ENCODE measurements around the gene VTN.

VTN gene

DNA sequence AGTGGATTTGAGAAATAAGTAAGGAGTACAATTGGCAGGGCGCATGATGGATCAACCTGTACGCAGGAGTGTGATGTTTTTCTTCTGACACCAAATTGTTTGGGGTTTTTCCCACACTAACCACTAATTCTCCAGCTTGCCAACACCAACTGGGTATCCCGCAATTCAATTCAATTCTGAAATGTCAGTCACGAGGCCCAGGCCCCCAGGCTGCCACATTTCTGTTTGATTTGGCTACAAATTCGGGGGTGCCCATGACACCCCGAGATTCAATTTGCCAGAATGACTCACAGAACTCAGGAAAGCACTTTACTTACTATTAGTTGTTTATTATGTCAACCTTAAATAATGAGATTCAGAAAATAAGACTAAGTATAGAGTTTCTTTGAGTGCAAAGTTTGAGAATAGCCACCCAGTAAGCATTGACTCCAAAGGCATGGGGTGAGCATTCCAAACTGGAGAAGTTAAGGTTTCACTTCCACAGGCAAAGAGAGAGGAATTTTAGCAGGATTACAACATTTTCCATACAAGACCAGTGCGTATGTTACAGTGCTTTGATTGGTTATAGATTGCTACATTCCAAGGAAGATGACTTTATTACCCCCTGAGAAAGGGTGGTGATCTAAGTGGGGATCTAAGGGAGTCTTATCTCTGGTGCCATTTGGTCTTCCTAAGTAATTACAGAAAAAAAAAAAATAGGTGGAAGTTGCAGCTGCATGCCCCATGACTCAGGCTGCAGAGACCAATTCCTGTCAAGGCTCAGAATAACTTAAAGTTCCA lies 24.4 kb upstream of the VTN start:
- DNase-seq = peak; percentile 91

DNA sequence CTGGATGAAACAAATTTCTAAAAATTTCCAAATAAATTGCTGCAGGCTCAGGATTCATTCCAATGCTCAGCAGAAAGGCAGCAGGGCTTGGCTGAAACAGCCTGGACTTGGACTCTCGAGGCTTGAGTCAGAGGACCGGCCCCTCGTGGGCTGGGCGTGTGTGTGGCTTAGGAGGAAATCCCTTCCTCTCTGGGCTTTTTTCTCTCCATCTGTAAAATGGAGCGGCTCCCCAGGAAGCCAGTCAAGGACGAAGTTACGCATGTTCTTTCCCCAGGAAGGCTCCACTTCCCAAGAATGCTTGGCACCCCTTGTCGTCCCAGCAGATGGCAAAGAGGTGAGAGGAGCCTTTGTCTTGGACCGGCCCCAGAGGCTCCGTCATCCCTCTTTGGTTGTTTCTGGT lies 22.4 kb upstream of the VTN start:
- peak; percentile 38 for DNase-seq

GRCh38 chr17:28391401-28391800 lies 21.3 kb upstream of the VTN start:
- DNase-seq = no peak

DNA sequence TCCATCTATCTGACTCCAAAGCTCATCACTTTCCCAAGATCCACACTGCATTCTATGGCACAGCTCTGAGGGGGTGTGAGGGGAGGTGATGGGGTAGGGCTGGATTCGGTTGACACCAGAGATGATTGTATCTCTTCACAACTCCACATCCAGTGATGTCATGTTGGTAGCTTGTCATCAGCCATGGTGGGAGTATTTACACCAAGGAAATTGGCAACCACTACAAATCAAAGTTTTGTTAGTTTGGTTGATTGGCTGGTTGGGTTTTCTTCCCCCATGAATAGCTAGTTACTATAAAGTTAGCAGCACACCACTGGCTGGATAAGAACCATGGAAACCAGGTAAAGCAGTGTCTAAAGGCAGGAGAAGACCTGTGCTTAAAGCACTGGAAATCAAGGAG lies 20.9 kb upstream of the VTN start:
- DNase-seq = no peak

DNA sequence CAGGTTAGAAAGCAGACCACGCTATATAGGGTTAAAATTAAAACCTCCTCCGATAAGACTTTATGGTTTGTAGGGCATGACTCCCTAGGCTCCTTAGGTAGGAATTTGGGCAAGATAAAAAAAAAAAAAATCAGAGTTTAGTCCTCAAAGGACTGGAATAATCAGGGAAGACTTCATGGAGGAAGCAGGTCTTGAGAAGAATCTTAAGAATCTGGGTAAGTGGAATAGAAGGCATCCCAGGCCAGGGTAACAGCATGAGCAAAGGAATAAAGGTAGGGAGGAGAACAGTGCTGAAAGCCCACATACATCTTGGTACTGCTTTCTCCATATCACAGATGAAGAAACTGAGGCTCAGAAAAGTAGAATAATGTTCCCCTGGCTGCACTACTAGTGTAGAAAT lies 20.5 kb upstream of the VTN start:
- DNase-seq = no peak

GRCh38 chr17:28390141-28390540 lies 20.0 kb upstream of the VTN start:
- DNase-seq = no peak

DNA sequence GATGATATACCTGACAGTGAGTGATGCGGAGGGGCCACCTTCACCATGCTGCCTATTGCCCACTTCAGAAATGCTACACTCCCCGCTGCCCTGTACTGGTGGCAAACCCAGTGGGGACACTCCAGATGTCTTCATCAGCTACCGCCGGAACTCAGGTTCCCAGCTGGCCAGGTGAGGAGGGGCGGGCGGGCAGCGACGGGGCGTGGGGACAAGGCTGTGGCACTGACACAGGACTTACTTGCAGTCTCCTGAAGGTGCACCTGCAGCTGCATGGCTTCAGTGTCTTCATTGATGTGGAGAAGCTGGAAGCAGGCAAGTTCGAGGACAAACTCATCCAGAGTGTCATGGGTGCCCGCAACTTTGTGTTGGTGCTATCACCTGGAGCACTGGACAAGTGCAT lies 18.0 kb upstream of the VTN start:
- no peak for DNase-seq

DNA sequence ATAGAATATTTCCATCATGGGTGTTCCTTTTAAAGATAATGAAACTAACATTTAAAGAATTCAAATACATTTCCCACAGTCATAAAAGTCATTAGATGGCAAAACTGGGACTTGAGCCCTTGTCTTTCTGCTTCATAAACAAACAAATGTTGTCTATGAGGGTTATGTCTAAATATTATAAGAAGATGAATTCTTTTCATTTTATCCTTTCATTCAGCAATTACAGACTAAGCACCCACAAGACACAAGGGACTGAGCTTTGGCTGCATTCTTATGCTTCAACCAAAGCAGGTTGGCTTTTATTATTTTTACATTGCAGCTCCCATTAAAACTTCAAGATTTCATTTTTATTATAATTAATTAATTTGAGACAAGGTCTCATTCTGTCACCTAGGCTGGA lies 16.3 kb upstream of the VTN start:
- no peak for DNase-seq

DNA sequence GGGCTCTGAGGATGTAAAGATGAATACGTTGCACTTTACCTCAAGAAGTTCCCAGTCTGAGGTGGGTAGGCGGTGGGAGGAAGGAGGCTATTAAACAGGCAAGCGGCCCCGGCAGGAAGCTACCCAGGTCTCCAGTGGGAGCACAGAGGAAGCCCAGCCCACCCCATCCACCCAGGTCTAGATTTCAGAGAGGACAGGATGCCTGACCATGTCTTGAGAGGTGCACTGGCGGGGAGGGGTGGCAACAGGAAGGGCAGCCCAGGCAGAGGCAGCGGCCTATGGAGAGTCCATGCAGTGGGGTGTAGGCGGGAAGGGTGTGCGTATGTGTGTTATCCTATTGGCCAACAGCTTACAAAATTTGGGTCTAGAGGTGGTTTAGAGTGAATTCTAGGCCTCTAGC lies 15.3 kb upstream of the VTN start:
- DNase-seq = no peak

- no peak for DNase-seq
Observed at GRCh38 chr17:28385037-28385400, 14.9 kb upstream of the VTN start.

DNA sequence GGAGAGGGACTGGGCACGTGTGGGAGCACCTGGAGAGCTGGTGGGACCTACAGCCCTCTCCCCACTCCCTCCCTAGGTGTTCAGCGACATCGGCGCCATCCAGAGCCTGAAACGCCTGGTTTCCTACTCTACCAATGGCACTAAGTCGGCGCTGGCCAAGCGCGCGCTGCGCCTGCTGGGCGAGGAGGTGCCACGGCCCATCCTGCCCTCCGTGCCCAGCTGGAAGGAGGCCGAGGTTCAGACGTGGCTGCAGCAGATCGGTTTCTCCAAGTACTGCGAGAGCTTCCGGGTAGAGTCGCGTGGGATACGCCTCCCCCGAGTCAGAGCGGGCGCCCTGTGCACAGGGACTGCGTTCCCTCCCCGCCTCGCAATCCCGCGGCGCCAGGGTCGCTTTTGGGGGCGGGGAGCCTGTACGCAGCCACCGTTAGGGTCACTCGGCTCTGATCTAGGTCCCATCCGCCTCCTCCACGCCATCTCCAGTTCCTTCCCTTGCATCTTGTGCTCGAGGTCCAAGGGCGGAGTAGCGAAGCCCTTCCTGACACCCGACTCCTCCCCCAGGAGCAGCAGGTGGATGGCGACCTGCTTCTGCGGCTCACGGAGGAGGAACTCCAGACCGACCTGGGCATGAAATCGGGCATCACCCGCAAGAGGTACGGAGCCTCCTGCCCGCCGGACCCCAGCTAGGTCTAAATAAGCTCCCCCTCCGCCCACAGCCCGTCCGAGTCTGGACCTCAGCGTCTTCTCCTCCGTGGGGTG lies 14.4 kb upstream of the VTN start:
- peak; percentile 65 for DNase-seq

DNA sequence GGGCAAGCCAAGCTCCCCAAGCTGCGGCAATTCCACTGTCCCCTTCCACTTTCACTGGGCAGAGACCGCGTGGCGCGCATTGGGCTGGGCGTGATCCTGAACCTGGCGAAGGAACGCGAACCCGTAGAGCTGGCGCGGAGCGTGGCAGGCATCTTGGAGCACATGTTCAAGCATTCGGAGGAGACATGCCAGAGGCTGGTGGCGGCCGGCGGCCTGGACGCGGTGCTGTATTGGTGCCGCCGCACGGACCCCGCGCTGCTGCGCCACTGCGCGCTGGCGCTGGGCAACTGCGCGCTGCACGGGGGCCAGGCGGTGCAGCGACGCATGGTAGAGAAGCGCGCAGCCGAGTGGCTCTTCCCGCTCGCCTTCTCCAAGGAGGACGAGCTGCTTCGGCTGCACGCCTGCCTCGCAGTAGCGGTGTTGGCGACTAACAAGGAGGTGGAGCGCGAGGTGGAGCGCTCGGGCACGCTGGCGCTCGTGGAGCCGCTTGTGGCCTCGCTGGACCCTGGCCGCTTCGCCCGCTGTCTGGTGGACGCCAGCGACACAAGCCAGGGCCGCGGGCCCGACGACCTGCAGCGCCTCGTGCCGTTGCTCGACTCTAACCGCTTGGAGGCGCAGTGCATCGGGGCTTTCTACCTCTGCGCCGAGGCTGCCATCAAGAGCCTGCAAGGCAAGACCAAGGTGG lies 11.2 kb upstream of the VTN start:
- DNase-seq = no peak

DNA sequence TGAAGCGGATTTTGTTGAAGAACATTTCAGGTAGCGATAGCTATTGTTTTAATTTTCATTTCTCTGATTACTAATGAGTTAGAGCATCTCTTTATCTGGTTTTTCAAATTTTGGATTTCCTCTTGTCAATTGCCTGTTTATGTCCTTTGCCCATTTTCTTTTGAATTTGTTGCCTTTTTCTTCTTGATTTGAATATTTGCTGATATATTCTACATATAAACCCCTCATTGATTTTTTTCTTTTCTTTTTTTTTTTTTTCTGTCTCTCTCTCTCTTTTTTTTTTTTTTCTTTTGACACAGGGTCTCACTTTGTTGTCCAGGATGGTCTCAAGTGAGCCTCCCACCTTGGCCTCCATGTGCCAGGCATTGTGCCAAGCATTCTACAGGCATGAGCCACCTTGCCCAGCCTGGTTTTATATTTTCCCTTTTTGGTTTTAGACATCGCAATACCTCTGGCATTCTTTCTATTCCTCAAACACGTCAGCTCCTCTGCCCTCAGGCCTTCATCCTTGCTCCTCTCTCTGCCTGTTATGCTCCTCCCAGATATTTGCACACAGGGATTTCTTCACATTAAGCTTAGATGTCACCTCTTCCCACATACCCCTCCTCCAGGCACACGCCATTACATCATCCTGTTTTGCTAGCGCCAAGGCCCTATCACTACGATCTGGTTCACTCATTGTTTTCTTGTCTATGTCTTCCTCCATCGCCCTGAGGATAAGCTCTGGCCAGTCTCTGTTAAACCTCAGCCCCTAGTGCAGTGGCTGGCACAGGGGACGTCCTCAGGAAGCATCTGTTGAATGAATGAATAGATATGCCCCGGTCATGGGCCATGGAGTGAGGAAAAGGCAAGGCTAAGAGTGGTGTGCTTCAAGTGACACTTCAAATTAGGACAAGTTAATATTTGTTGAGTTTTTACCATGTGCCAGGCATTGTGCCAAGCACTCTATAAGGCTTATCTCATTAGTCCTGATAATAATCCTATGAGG lies 10.0 kb upstream of the VTN start:
- DNase-seq = peak; percentile 98

GRCh38 chr17:28372945-28373274 lies 2.8 kb upstream of the VTN start:
- no peak for DNase-seq

DNA sequence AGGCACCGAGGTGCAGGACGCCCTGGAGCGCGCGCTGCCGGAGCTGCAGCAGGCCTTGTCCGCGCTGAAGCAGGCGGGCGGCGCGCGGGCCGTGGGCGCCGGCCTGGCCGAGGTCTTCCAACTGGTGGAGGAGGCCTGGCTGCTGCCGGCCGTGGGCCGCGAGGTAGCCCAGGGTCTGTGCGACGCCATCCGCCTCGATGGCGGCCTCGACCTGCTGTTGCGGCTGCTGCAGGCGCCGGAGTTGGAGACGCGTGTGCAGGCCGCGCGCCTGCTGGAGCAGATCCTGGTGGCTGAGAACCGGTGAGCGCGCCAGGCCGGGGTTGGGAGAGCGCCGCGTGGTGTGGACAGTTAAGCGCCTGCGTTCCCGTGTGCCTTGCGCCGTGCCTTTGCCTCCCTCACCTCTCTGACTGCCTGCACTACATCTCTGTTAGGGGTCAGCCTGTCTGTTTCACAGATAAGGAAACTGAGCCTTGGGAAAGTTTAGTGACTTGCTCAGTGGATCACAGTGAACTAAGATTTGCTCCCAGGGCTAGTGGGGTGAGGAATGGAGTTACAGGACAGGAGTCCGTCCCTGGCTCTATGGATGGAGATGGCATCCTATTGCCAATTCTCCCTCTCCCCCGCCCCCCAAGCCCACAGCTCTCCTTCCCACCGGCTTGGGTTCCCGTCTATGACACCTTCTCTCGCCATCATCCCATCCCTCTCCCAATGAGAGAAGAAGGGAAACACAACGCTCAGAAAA lies 2.3 kb upstream of the VTN start:
- no peak for DNase-seq

DNA sequence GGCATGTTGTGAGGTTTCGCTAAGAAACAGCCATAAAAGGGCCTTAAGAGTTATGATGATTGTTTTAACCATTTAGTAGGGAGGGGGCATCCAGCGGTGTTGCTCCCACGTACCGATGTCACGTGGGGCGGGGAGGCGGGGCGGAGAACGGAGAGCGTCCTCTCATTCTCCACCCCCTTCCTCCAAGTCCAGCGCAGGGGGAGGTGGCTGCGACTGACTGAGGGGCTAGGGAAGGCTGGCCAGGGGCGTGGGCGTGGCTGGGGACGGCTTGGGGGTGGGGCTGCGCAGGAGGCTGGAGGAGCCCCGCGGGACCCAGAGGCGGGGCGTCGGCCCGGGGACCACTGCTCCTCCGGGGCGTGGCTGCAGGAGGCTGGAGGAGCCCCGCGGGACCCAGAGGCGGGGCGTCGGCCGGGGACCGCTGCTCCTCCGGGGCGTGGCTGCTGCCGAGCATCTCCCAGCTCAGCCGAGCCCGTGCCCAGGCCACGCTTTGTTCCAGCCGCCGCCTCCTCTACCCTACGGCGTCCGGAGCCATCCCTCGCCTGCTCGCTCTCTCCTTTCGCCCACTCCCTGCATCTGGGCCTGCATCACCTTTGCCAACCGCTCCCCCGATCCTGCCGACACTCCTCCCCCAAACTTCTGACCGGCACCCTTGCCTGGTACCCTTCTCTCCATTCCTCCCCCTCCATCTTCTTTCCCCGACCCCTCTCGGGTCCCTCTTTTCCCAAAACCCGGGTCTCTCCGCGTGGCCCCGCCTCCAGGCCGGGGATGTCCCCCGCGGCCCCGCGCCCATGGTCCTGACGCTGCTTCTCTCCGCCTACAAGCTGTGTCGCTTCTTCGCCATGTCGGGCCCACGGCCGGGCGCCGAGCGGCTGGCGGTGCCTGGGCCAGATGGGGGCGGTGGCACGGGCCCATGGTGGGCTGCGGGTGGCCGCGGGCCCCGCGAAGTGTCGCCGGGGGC lies 1.4 kb upstream of the VTN start, which contains the start of gene SARM1:
TSS of gene SARM1 (plus strand) at position 450 of the 958 bp plus-strand sequence. CDS start at position 789, 339 bp downstream.
- DNase-seq = peak; percentile 94

DNA sequence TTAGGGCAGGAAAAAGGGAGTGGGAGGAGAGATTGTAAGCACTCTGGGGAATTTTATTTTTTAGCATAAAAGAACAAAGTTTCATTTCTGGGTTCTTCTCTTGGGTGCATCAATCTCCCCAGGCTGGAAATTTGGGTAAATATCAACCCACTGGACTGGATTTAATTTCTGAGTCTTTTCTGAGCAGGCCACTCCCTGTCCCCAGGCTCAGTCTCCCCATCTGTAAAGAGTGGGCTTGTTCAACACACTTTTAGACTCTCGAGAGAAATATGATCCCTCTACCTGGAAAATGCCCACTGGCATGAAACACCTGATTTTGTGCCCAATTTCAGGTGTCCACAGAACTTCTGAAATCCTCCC lies 617 bp upstream of the VTN start:
- no peak for DNase-seq

DNA sequence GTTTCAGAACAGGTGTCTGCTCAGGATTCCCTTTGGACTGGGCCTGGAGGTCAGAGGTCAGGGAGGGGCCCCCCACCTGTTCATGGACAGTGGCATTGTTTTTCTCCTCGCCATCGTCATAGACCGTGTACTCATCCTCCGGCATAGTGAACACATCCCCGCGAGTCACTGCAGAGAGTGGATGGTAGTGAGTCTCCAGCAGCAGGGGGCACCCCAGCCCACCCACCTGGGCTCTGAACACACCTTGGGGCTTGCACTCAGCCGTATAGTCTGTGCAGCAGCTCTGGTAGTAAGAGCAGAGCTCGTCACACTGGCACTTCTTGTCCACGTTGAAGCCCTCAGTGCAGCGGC lies 448 bp downstream of the VTN start:
- DNase-seq = no peak

- DNase-seq = no peak
Observed at GRCh38 chr17:28368915-28369683, 1.0 kb downstream of the VTN start.

- no peak for DNase-seq
Observed at GRCh38 chr17:28368306-28368831, 1.7 kb downstream of the VTN start.

Data from NCI-H226 (cell line).